GM12878 (cell line): ENCODE results near the gene ANKRD11. TPM values are rescaled to one million over a fixed set of nuclear protein-coding genes. Genes with fewer than 3 reads are reported as not detected.

Experiments used
- ATAC-seq: fragments of 200-7000 bp; cut with Tn5 transposase; 3 replicates; pipeline ENCODE4 v1.9.1; 2020; ENCODE audit warnings: mild to moderate bottlenecking, moderate library complexity
- BruUV-seq: library from RNA; stranded (reverse); fragments of 400-500 nt; replicated peaks from 2 replicates; lab custom pipeline; 2021; lab: Mats Ljungman, UMichigan
- CTCF ChIA-PET: fragments of 300-600 bp; sonication (Branson Sonifier 250); formaldehyde crosslinking; extraction: SDS; loops from one replicate; lab custom pipeline; 2021; ENCODE audit warnings: inconsistent platforms; lab: Yijun Ruan, JAX
- POLR2A ChIA-PET: fragments of 350-600 bp; formaldehyde crosslinking; extraction: SDS; loops from one replicate; lab custom pipeline; 2021; ENCODE audit warnings: inconsistent platforms; lab: Charles Lee
- RAD21 ChIA-PET: fragments of 300-600 bp; sonication (Branson Sonifier 250); formaldehyde crosslinking; loops from one replicate; lab custom pipeline; 2023; ENCODE audit warnings: antibody characterized with exemption; ENCODE audit not compliant: unreplicated experiment; lab: Charles Lee
- SMC1A ChIA-PET: fragments of 300-600 bp; sonication (Branson Sonifier 250); formaldehyde crosslinking; loops from one replicate; lab custom pipeline; 2023; ENCODE audit not compliant: unreplicated experiment, uncharacterized antibody; lab: Charles Lee
- DNase-seq: peaks from one replicate; pipeline ENCODE4 v3.0.0-alpha.2; 2011; ENCODE audit warnings: low read depth, low spot score
- FAIRE-seq: peaks from 3 replicates; lab custom pipeline; 2011; peaks lifted over from hg19 to GRCh38; lab: Jason Lieb, UNC
- H2AFZ ChIP-seq: 2 replicates; pipeline ENCODE4 v1.6.0; 2011; ENCODE audit warnings: low read depth, low read length, control low read depth; ENCODE audit not compliant: control insufficient read depth
- H3K27ac ChIP-seq: 2 replicates; pipeline ENCODE4 v1.5.1; 2011; ENCODE audit warnings: control low read depth; ENCODE audit not compliant: control insufficient read depth, insufficient read depth
- H3K27me3 ChIP-seq, 2 experiments: replicated peaks in 1 of 2; 2 replicates each; pipeline versions ENCODE4 v1.6.0 to v1.6.1; 2011; ENCODE audit warnings: low read length in 1 of 2; ENCODE audit not compliant: control insufficient read depth in 2 of 2, insufficient read depth in 2 of 2
- H3K36me3 ChIP-seq, 2 experiments: 2 replicates each; pipeline ENCODE4 v1.5.1; 2011; ENCODE audit warnings: low read length in 1 of 2; ENCODE audit not compliant: control insufficient read depth in 2 of 2, insufficient read depth in 2 of 2
- H3K4me1 ChIP-seq: 2 replicates; pipeline ENCODE4 v1.6.1; 2011; ENCODE audit warnings: mild to moderate bottlenecking, low read length, moderate library complexity, mixed read lengths; ENCODE audit not compliant: control insufficient read depth, insufficient read depth
- H3K4me2 ChIP-seq: 2 replicates; pipeline ENCODE4 v1.6.0; 2011; ENCODE audit warnings: control low read depth; ENCODE audit not compliant: control insufficient read depth, insufficient read depth
- H3K4me3 ChIP-seq: fragments of 200-600 bp; sonication (generic); 2 replicates; pipeline ENCODE4 v1.5.1; 2016
- H3K79me2 ChIP-seq: 2 replicates; pipeline ENCODE4 v1.6.0; 2011; ENCODE audit warnings: low read length; ENCODE audit not compliant: control insufficient read depth, insufficient read depth
- H3K9ac ChIP-seq: 2 replicates; pipeline ENCODE4 v1.8.0; 2011; ENCODE audit warnings: low read length, control low read depth, mixed read lengths; ENCODE audit not compliant: control insufficient read depth, insufficient read depth
- H3K9me3 ChIP-seq: replicated peaks from 3 replicates; pipeline ENCODE4 v1.5.1; 2011; ENCODE audit warnings: mild to moderate bottlenecking, low read length; ENCODE audit not compliant: control insufficient read depth, insufficient read depth
- H4K20me1 ChIP-seq: 2 replicates; pipeline ENCODE4 v1.6.0; 2011; ENCODE audit not compliant: control insufficient read depth, insufficient read depth
- BMI1 ChIP-seq: fragments of 450-650 bp; IDR thresholded peaks from 2 replicates; pipeline ENCODE4 v1.6.1; 2016; ENCODE audit warnings: mild to moderate bottlenecking, moderate library complexity, borderline replicate concordance
- CHD4 ChIP-seq: fragments of 200-600 bp; sonication (generic); IDR thresholded peaks from 2 replicates; pipeline ENCODE4 v1.6.1; 2016; ENCODE audit warnings: mild to moderate bottlenecking
- GATAD2B ChIP-seq: fragments of 450-650 bp; conservative IDR thresholded peaks from 2 replicates; pipeline ENCODE4 v1.6.1; 2017; ENCODE audit warnings: low read depth, mild to moderate bottlenecking, moderate library complexity
- KDM1A ChIP-seq: fragments of 200-600 bp; sonication (generic); IDR thresholded peaks from 2 replicates; pipeline ENCODE4 v1.6.1; 2016; ENCODE audit warnings: borderline replicate concordance
- PML ChIP-seq: IDR thresholded peaks from 2 replicates; pipeline ENCODE4 v1.6.1; 2012; ENCODE audit warnings: low read length, inconsistent platforms
- RELA ChIP-seq: fragments of 450-650 bp; IDR thresholded peaks from 2 replicates; pipeline ENCODE4 v1.8.0; 2014; ENCODE audit warnings: borderline replicate concordance; ENCODE audit not compliant: partially characterized antibody
- SP1 ChIP-seq: IDR thresholded peaks from one replicate; pipeline ENCODE4 v1.6.1; 2011; ENCODE audit warnings: low read depth, low read length
- SPI1 ChIP-seq: IDR thresholded peaks from 2 replicates; pipeline ENCODE4 v1.6.1; 2011; ENCODE audit warnings: low read depth, mild to moderate bottlenecking, low read length, moderate library complexity, borderline replicate concordance; ENCODE audit not compliant: insufficient read depth
- SUPT20H ChIP-seq: IDR thresholded peaks from 2 replicates; pipeline ENCODE4 v1.6.1; 2011; ENCODE audit warnings: low read depth, mild to moderate bottlenecking, low read length, moderate library complexity, borderline replicate concordance; ENCODE audit not compliant: control insufficient read depth
- TAF1 ChIP-seq: IDR thresholded peaks from 2 replicates; pipeline ENCODE4 v1.6.1; 2011; ENCODE audit warnings: mild to moderate bottlenecking, low read depth, low read length, borderline replicate concordance
- TCF7 ChIP-seq: IDR thresholded peaks from 2 replicates; pipeline ENCODE4 v1.6.1; 2014; ENCODE audit warnings: antibody characterized with exemption, borderline replicate concordance
- WGBS: methylation state at CpG from one replicate; pipeline ENCODE4 v1.1.6; 2016; ENCODE audit warnings: low lambda C conversion rate; ENCODE audit not compliant: insufficient replicate concordance, insufficient coverage; ENCODE audit errors: missing lambda C conversion rate; 5-methylcytosine and 5-hydroxymethylcytosine counted together
- in situ Hi-C: fragments of 300-500 bp; cut with MboI; formaldehyde crosslinking; loops from 9 replicates; pipeline ENCODE4 v1.14.3; 2018; ENCODE audit warnings: mixed read lengths
- intact Hi-C: fragments of 100-400 bp; cut with micrococcal nuclease; formaldehyde crosslinking; loops from one replicate; pipeline ENCODE4 v1.14.2; 2022; ENCODE audit not compliant: unreplicated experiment
- polyA plus RNA-seq, 11 experiments: library from polyadenylated mRNA; depleted of rRNA in 4 of 11; unstranded in 6 of 11; stranded (reverse) in 5 of 11; fragments of >200 nt; fragmentation: Nextera tagmentation in 4 of 11; fragmentation: Illumina TruSeq in 1 of 11; extraction: Ambion mirVana in 4 of 11; extraction: Trizol in 1 of 11; gene quantifications; 1 replicate in 1 of 11; 2 replicates in 10 of 11; pipeline versions ENCODE4 v1.2.1 to v1.2.3, GENCODE V29; 2011 to 2016; ENCODE audit warnings: inconsistent platforms in 2 of 11, missing spikeins in 2 of 11, low read depth in 1 of 11
- total RNA-seq, 4 experiments: library from RNA; depleted of rRNA in 3 of 4; stranded (reverse); fragments of >200 nt in 3 of 4; fragmentation: Illumina TruSeq in 1 of 4; extraction: Trizol in 1 of 4; gene quantifications; 2 replicates each; pipeline versions ENCODE4 v1.2.1 to v1.2.3, GENCODE V29; 2013 to 2021
- TF ChIP-seq, protein P1 (sequence below): IDR thresholded peaks from 2 replicates; pipeline ENCODE4 v1.6.1; 2012; ENCODE audit warnings: low read depth, low read length, improper control_type of control experiment
- TF ChIP-seq, protein P2 (sequence below): fragments of 450-650 bp; conservative IDR thresholded peaks from 2 replicates; pipeline ENCODE4 v1.6.1; 2017; ENCODE audit warnings: mild to moderate bottlenecking, moderate library complexity
- TF ChIP-seq, protein P3 (sequence below): fragments of 450-650 bp; IDR thresholded peaks from 2 replicates; pipeline ENCODE4 v1.6.1; 2018; ENCODE audit warnings: borderline replicate concordance, mild to moderate bottlenecking; ENCODE audit not compliant: partially characterized antibody

The ANKRD11 gene
- total and polyA plus RNA-seq, 10 of the 15 experiments (the other 5 are each of a cell fraction or from before 2014, with no cell fraction given), result 5.1 to 103 (median 27.4) TPM

DNA sequence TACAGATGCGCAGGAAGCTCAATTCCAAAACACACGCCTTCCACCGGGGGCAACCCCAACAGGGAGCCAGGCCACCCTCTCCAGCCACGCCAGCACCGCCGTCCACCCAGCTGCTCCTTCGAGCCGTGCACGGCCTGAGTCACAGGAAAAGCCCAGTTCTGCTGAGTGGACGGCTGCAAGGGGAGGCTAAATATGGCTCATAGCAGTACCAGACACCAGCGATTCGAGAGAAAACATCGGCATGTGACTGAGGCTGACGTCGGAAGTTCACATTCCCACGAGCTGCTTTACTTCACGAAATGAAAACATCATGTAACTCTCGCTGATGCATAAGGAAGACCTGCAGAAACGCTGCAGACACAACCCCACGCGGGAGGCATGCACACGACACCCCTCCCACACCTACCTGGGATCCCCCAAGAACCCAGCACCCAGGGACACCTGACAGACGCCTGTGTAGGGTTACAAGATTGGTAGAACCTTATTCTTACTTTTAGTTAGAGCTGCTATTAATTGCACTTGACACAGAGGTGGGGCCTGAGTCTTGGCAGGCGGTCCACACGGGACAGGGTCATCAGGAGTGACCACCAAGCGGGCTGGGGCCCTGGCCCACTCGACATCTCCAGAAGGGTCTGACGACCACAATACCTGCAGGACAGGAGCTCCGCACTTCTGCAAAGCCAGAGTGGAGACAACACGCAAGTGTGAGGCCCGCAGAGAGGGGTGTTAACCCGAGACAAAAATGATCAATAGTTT is 116.8 kb downstream of the ANKRD11 start (continued):
- TF ChIP-seq KDM1A, result no peak

DNA sequence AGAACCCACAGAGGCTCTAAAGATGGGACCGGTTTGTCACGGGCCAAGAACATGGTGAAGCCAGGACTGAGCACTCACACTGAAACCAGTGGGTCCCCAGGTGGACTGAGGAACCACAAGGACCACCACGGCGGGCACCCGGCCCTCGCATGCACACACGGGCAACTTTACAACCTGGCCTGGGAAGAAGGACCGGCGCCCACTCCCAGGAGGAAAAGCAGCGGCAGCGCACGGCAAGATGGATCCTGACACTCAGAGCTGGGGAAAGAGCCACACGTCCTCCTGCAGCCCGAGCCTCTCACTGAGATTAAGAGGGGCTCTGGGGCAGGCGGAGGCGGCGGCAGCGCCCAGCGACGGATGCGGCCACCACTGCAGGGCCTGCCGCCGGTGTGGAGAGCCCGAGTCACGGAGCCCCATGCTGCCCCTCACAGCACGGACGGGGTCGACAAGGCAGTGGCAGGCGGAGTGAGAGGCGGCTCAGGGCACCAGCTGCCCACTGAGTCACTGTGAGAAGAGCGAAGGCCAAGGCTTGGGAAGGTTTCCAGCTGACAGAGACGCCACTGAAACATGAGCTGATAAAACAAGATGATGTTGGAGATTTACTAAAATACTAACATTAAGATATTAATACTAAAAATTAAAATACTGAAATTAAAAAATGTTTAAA is 118.3 kb downstream of the ANKRD11 start:
- Histone ChIP-seq H4K20me1 (peaks cover 29% of the 10 kb centered on the region), H3K4me1 (peaks cover 35% of the 10 kb centered on the region)
- TF ChIP-seq, protein P1, sequence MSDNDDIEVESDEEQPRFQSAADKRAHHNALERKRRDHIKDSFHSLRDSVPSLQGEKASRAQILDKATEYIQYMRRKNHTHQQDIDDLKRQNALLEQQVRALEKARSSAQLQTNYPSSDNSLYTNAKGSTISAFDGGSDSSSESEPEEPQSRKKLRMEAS, result no peak
- TF ChIP-seq PML (no peak), RELA (no peak), SUPT20H (no peak), SPI1 (no peak), BMI1 (no peak), TAF1 (no peak), TCF7 (no peak), CHD4 (no peak), SP1 (no peak), GATAD2B (no peak)
- TF ChIP-seq, protein P2, sequence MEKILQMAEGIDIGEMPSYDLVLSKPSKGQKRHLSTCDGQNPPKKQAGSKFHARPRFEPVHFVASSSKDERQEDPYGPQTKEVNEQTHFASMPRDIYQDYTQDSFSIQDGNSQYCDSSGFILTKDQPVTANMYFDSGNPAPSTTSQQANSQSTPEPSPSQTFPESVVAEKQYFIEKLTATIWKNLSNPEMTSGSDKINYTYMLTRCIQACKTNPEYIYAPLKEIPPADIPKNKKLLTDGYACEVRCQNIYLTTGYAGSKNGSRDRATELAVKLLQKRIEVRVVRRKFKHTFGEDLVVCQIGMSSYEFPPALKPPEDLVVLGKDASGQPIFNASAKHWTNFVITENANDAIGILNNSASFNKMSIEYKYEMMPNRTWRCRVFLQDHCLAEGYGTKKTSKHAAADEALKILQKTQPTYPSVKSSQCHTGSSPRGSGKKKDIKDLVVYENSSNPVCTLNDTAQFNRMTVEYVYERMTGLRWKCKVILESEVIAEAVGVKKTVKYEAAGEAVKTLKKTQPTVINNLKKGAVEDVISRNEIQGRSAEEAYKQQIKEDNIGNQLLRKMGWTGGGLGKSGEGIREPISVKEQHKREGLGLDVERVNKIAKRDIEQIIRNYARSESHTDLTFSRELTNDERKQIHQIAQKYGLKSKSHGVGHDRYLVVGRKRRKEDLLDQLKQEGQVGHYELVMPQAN, result no peak
- TF ChIP-seq, protein P3, sequence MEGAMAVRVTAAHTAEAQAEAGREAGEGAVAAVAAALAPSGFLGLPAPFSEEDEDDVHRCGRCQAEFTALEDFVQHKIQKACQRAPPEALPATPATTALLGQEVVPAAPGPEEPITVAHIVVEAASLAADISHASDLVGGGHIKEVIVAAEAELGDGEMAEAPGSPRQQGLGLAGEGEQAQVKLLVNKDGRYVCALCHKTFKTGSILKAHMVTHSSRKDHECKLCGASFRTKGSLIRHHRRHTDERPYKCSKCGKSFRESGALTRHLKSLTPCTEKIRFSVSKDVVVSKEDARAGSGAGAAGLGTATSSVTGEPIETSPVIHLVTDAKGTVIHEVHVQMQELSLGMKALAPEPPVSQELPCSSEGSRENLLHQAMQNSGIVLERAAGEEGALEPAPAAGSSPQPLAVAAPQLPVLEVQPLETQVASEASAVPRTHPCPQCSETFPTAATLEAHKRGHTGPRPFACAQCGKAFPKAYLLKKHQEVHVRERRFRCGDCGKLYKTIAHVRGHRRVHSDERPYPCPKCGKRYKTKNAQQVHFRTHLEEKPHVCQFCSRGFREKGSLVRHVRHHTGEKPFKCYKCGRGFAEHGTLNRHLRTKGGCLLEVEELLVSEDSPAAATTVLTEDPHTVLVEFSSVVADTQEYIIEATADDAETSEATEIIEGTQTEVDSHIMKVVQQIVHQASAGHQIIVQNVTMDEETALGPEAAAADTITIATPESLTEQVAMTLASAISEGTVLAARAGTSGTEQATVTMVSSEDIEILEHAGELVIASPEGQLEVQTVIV, result no peak

More for the DNA sequence above, 118.3 kb downstream of the ANKRD11 start:
- CTCF ChIA-PET, result interaction anchor here (1.2 kb wide), 1 partner anchor 33 kb away, joined by 3 read pairs; no protein-coding TSS in a partner anchor
- H3K9me3 ChIP-seq, result peaks cover 10% of the 10 kb centered on the region
- WGBS, result 99% methylated on average over 31 of the region's 32 CpGs
- peaks cover 98% of the 10 kb centered on the region for H3K79me2 ChIP-seq
- no peak for FAIRE-seq
- SMC1A ChIA-PET, result no interaction called here
- intact Hi-C loops, result no loop called here
- no peak for ATAC-seq
- no peak overlapping the region for H3K27ac ChIP-seq
- no peaks in the 10 kb centered on the region for H3K27me3 ChIP-seq
- H3K4me3 ChIP-seq, result no peak overlapping the region
- DNase-seq, result no peak
- POLR2A ChIA-PET, result no interaction called here
- H2AFZ ChIP-seq, result no peak overlapping the region
- RAD21 ChIA-PET, result no interaction called here
- no peak overlapping the region for H3K9ac ChIP-seq
- no peak overlapping the region for H3K4me2 ChIP-seq
- in situ Hi-C loops, result no loop called here
- no TSS peak for BruUV-seq
- H3K36me3 ChIP-seq, result peaks cover 12 to 18% of the 10 kb centered on the region in 2 experiments
